Activated naive CD8-positive, alpha-beta T cell treated with anti-CD3 and anti-CD28 coated beads, Interleukin-2, amount 10 ng/mL, durations not matched to agents 7 days and 5 days (primary cell): ENCODE results near the gene CD160. TPM values are rescaled to one million over a fixed set of nuclear protein-coding genes. Genes with fewer than 3 reads are reported as not detected.

Source experiments
- ATAC-seq: fragments of 150-1000 bp; cut with Tn5 transposase; one replicate; pipeline ENCODE4 v1.10.0; 2021; ENCODE audit warnings: low read depth, moderate library complexity
- POLR2A ChIA-PET: fragments of 350-600 bp; sonication (Branson Sonifier 250); formaldehyde crosslinking; loops from one replicate; lab custom pipeline; 2021; ENCODE audit warnings: antibody characterized with exemption; lab: Charles Lee
- DNase-seq: peaks from one replicate; pipeline ENCODE4 v3.0.0; 2021
- H3K27ac Mint-ChIP-seq: one replicate; pipeline ENCODE4 v1.8.0; 2022; ENCODE audit warnings: mild to moderate bottlenecking, mixed read lengths
- H3K27me3 Mint-ChIP-seq: one replicate; pipeline ENCODE4 v1.8.0; 2022; ENCODE audit warnings: mild to moderate bottlenecking, moderate library complexity, mixed read lengths
- H3K36me3 Mint-ChIP-seq: one replicate; pipeline ENCODE4 v1.8.0; 2021; ENCODE audit warnings: mild to moderate bottlenecking, mixed read lengths
- H3K4me1 Mint-ChIP-seq: one replicate; pipeline ENCODE4 v1.8.0; 2021; ENCODE audit warnings: mixed read lengths
- H3K4me3 Mint-ChIP-seq: one replicate; pipeline ENCODE4 v1.8.0; 2022; ENCODE audit warnings: mild to moderate bottlenecking, moderate library complexity, mixed read lengths
- H3K9me3 Mint-ChIP-seq: one replicate; pipeline ENCODE4 v1.8.0; 2021; ENCODE audit warnings: mixed read lengths
- total RNA-seq, 2 experiments: library from RNA; stranded (reverse); gene quantifications; one replicate each; pipeline ENCODE4 v1.2.3, GENCODE V29; 2021

The CD160 gene
- total RNA-seq, 2 experiments from 2014 or later, result 0.20 to 0.53 TPM

DNA sequence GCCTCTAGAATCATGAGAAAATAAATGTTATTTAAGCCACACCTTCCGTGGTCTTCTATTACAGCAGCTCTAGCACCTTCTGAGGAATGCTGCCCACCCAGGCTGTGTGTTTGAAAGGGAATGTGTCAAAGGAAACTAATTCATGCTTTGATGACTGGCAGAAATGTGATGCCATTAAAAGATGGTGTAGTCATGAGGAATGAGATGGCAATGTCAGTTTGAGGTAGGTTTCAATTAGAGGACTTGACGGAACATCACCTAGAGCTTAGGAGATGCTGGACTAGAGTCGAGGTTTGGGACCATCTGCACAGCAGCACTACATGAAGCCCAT lies 22.7 kb upstream of the CD160 start:
- H3K4me1 Mint-ChIP-seq, result no peaks in the 10 kb centered on the region
- ATAC-seq (no peak), DNase-seq (no peak)
- H3K27ac Mint-ChIP-seq, result no peak overlapping the region
- peaks cover 1% of the 10 kb centered on the region for H3K9me3 Mint-ChIP-seq
- POLR2A ChIA-PET, result no interaction called here
- peaks cover 7% of the 10 kb centered on the region for H3K27me3 Mint-ChIP-seq
- no peak overlapping the region for H3K4me3 Mint-ChIP-seq
- no peaks in the 10 kb centered on the region for H3K36me3 Mint-ChIP-seq

DNA sequence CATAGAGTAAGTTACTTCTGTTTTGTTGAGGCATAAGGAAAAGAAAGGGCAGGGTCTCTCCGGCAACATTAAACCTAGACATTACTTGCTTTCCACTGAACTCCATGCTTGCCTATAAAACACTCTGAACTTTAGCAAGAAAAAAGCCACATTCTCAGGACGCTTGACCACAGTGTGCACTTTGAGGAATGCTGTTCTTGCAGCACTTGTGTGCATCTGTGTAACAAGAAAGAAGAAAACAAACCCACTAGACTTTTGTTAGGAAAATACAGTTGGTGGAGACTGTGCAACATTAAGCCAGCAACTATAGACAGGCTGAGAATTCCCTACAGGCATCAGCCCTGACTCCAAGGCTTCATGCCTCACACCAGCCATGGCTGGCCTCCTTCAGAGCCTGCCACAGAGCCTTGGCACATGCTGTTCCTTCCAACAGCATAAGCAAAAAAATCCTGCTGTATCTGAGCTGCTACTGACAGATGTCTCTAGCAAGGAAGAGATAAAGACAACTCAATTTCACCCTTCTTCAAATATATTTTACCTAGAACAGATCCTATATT lies 17.9 kb upstream of the CD160 start:
- H3K4me3 Mint-ChIP-seq, result no peak overlapping the region
- POLR2A ChIA-PET, result no interaction called here
- no peak overlapping the region for H3K27ac Mint-ChIP-seq
- no peaks in the 10 kb centered on the region for H3K36me3 Mint-ChIP-seq
- no peak for ATAC-seq
- H3K27me3 Mint-ChIP-seq, result peaks cover 12% of the 10 kb centered on the region
- no peaks in the 10 kb centered on the region for H3K4me1 Mint-ChIP-seq
- no peaks in the 10 kb centered on the region for H3K9me3 Mint-ChIP-seq
- no peak for DNase-seq

GRCh38 chr1:145702052-145702451 lies 17.2 kb upstream of the CD160 start:
- ATAC-seq, result no peak

DNA sequence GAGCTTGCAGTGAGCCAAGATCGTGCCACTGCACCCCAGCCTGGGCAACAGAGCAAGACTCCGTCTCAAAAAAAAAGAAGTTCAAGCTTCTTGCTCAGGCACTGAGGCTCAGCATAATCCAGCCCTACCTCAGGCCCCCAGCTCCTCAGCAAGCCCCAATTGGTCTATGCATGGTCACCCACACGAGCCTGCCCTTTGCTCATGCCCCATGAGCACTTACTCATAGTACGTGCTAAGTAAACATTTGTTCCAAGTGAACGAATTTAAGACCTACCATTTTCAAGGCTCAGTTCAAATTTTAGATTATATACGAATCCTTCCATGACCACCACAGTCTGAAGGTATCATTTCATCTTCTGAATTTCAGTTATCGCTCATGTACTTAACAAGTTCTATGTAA lies 16.5 kb upstream of the CD160 start:
- Mint-ChIP-seq H3K4me1 (no peaks in the 10 kb centered on the region), H3K4me3 (no peak overlapping the region), H3K27ac (no peak overlapping the region), H3K9me3 (no peaks in the 10 kb centered on the region), H3K36me3 (no peaks in the 10 kb centered on the region), H3K27me3 (peaks cover 12% of the 10 kb centered on the region)
- POLR2A ChIA-PET, result no interaction called here
- DNase-seq (no peak), ATAC-seq (no peak)

More at GRCh38 chr1:145702052-145702451, 17.2 kb upstream of the CD160 start:
- no peaks in the 10 kb centered on the region for H3K9me3 Mint-ChIP-seq
- no peak for DNase-seq
- no peaks in the 10 kb centered on the region for H3K36me3 Mint-ChIP-seq
- no peaks in the 10 kb centered on the region for H3K4me1 Mint-ChIP-seq
- H3K27me3 Mint-ChIP-seq, result peaks cover 12% of the 10 kb centered on the region
- H3K4me3 Mint-ChIP-seq, result no peak overlapping the region
- H3K27ac Mint-ChIP-seq, result no peak overlapping the region
- POLR2A ChIA-PET, result no interaction called here

DNA sequence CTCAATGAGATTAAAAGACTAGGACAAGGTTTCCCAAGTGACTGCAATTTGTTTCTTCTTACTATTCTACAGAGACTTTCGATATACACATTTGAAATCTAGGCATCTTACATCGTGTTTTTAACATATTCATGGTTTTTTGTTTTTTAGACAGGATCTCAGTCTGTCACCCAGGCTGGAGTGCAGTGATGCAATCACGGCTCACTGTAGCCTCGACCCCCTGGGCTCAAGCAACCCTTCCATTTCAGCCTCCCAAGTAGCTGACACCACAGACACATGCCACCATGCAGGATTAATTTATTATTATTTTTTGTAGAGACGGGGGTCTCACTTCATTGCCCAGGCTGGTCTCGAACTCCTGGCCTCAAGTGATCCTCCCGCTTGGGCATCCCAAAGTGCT lies 13.7 kb upstream of the CD160 start:
- DNase-seq (no peak), ATAC-seq (no peak)
- H3K4me1 Mint-ChIP-seq, result peaks cover 2% of the 10 kb centered on the region
- peaks cover 12% of the 10 kb centered on the region for H3K27me3 Mint-ChIP-seq
- H3K27ac Mint-ChIP-seq, result no peak overlapping the region
- no peaks in the 10 kb centered on the region for H3K9me3 Mint-ChIP-seq
- H3K36me3 Mint-ChIP-seq, result no peaks in the 10 kb centered on the region
- H3K4me3 Mint-ChIP-seq, result no peak overlapping the region
- POLR2A ChIA-PET, result no interaction called here

DNA sequence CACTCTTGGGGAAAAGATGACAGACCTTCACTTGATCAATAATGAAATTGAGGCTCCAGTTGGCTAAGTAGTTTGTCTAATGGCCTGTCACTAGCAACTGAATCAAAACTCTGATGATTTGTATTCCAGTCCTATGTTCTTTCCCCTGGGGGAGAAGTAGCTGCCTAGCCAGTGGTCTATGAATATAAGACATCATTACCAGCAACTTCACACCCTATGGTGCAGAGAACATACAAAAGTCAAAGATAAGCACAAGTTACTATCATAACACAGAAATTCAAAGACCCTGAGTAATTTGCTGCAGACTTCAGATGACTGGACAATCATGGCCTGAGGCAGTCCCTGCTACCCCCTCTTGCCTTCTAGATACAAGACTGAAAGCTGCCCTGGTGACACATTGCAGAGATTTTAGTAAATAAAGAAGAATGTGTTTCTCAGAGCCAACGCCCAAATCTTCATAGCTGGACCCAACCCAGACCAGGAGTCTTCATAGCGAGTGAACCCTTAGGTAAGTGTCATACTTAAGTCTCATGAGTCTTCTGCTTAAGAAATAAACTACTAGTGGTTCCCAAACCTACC lies 13.1 kb upstream of the CD160 start:
- DNase-seq, result no peak
- POLR2A ChIA-PET, result no interaction called here
- Mint-ChIP-seq H3K27me3 (peaks cover 9% of the 10 kb centered on the region), H3K4me3 (no peak overlapping the region), H3K9me3 (no peaks in the 10 kb centered on the region), H3K27ac (no peak overlapping the region), H3K4me1 (peaks cover 2% of the 10 kb centered on the region), H3K36me3 (no peaks in the 10 kb centered on the region)
- ATAC-seq, result no peak

- Mint-ChIP-seq H3K4me3 (no peak within 1 kb of the TSS), H3K27ac (no peak within 1 kb of the TSS), H3K4me1 (peaks cover 2% of the 10 kb centered on the region), H3K36me3 (no peaks in the 10 kb centered on the region), H3K27me3 (peaks cover 9% of the 10 kb centered on the region), H3K9me3 (no peaks in the 10 kb centered on the region)
- DNase-seq, result no peak
- POLR2A ChIA-PET, result no interaction called here
- no peak for ATAC-seq
These were observed 12.0 kb upstream of the CD160 start, which contains the start of gene PDZK1 for GRCh38 chr1:145707183-145707867. TSS of gene PDZK1 (minus strand) at chr1:145707368. CDS start at chr1:145688021, 19,347 bp downstream.

- no peak overlapping the region for H3K27ac Mint-ChIP-seq
- no peaks in the 10 kb centered on the region for H3K9me3 Mint-ChIP-seq
- POLR2A ChIA-PET, result no interaction called here
- ATAC-seq, result no peak
- H3K4me3 Mint-ChIP-seq, result no peak overlapping the region
- H3K36me3 Mint-ChIP-seq, result no peaks in the 10 kb centered on the region
- peaks cover 2% of the 10 kb centered on the region for H3K4me1 Mint-ChIP-seq
- no peak for DNase-seq
- peaks cover 9% of the 10 kb centered on the region for H3K27me3 Mint-ChIP-seq
These were observed 11.2 kb upstream of the CD160 start for GRCh38 chr1:145708063-145708462.

GRCh38 chr1:145710291-145711027 lies 8.8 kb upstream of the CD160 start:
- no peak overlapping the region for H3K4me3 Mint-ChIP-seq
- no peaks in the 10 kb centered on the region for H3K36me3 Mint-ChIP-seq
- H3K9me3 Mint-ChIP-seq, result no peaks in the 10 kb centered on the region
- H3K27ac Mint-ChIP-seq, result peak overlapping the region; percentile 30
- no peak for ATAC-seq
- H3K27me3 Mint-ChIP-seq, result peaks cover 6% of the 10 kb centered on the region
- H3K4me1 Mint-ChIP-seq, result peaks cover 2% of the 10 kb centered on the region
- DNase-seq, result no peak
- POLR2A ChIA-PET, result no interaction called here

- ATAC-seq (no peak), DNase-seq (no peak)
- Mint-ChIP-seq H3K27me3 (peaks cover 8% of the 10 kb centered on the region), H3K27ac (no peak overlapping the region), H3K4me1 (peaks cover 2% of the 10 kb centered on the region), H3K9me3 (no peaks in the 10 kb centered on the region), H3K36me3 (no peaks in the 10 kb centered on the region), H3K4me3 (no peak overlapping the region)
- POLR2A ChIA-PET, result no interaction called here
These were observed 8.1 kb upstream of the CD160 start for GRCh38 chr1:145711213-145711651.

GRCh38 chr1:145714524-145715111 lies 4.7 kb upstream of the CD160 start:
- no peaks in the 10 kb centered on the region for H3K9me3 Mint-ChIP-seq
- H3K4me1 Mint-ChIP-seq, result peaks cover 12% of the 10 kb centered on the region
- DNase-seq, result no peak
- peak overlapping the region; percentile 5 for H3K27ac Mint-ChIP-seq
- no peak for ATAC-seq
- peaks cover 3% of the 10 kb centered on the region for H3K27me3 Mint-ChIP-seq
- POLR2A ChIA-PET, result no interaction called here
- H3K36me3 Mint-ChIP-seq, result no peaks in the 10 kb centered on the region
- H3K4me3 Mint-ChIP-seq, result no peak overlapping the region

DNA sequence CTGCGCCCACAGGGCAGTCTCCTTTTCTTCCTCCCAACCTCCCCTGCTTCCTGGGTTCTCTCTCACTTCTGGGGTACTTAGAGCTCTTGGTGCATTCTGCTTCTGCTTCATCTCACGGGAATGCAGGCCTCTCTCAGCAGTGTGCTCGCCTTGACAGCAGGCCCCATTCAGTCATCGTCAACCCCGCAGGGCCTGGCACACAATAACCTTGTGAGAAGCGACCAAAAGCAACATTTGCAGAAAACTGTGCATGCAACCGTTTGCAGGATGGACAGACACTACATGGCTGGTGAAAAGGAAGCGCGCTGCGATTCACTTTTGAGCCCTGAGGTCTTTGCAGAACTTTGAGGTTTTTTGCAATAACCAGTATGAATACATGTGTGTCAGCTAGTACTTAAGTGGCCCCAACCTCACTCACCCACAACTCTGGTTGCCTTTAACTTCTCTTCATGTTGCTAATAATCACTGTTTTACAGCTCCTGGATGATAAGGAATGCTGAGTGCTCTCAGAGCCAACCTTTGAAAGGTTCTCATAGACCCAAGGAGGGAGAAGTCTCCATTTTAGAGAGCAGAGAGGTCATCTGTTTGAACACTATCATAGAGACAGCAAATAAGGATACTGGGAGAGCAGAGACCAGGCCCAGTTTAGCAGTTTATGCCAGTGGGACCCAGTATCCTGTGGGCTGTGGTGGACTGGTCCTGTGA lies 2.5 kb upstream of the CD160 start:
- DNase-seq (no peak), ATAC-seq (no peak)
- peaks cover 8% of the 10 kb centered on the region for H3K27me3 Mint-ChIP-seq
- no peaks in the 10 kb centered on the region for H3K36me3 Mint-ChIP-seq
- POLR2A ChIA-PET, result no interaction called here
- no peaks in the 10 kb centered on the region for H3K9me3 Mint-ChIP-seq
- H3K4me3 Mint-ChIP-seq, result no peak overlapping the region
- H3K27ac Mint-ChIP-seq, result no peak overlapping the region
- H3K4me1 Mint-ChIP-seq, result peaks cover 19% of the 10 kb centered on the region

DNA sequence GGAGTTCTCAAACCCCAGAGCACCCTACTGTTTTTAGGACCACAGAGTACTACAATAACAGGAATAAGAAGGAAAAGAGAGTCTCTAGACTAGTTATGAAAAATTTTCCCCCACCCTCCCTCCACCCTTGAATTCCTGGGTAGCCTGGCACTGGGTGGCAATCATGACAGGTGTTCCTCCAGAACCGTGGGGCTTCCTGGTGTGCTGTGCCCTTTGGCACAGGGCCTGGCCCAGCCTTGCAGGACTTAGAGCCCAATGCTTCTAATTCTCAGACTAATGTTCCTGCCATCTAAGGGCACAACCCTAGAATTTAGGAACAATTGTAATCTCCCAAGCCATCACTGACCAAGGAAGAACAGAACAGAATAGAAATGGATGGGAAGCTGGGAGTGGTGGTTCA lies 1.5 kb upstream of the CD160 start:
- Mint-ChIP-seq H3K4me1 (peaks cover 19% of the 10 kb centered on the region), H3K27ac (peak overlapping the region; percentile 50), H3K27me3 (peaks cover 15% of the 10 kb centered on the region), H3K36me3 (no peaks in the 10 kb centered on the region), H3K9me3 (no peaks in the 10 kb centered on the region), H3K4me3 (no peak overlapping the region)
- POLR2A ChIA-PET, result no interaction called here
- no peak for ATAC-seq
- no peak for DNase-seq
